NCI-H510A (cell line): ENCODE measurements around the gene PPFIA3.

ENCODE experiments used
- DNase-seq: peaks from one replicate; lab custom pipeline; 2025; lab: John Stamatoyannopoulos, UW

PPFIA3 gene

DNA sequence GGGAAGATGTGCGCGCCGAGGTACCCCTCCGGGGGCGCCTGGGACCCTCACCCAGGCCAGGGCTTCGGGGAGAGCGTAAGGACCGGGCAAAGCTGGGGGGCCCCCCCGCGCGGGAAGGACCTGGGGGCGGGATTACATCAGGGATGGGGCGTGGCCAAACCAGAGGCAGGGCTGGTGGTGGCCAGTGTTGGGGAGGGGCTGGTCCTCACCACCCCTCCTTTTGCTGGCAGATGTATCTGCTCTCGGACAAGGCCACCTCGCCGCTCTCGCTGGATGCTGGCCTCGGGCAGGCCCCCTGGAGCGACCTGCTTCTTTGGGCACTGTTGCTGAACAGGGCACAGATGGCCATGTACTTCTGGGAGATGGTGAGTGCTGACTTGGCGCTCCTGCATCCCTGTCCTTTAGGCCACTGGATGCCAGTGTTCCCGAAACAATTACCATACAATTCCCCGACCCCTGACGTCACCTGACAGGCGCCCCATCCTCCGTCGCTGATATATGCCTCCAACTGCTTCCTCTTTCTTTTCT, 63.6 kb downstream of the PPFIA3 start:
- no peak for DNase-seq

DNA sequence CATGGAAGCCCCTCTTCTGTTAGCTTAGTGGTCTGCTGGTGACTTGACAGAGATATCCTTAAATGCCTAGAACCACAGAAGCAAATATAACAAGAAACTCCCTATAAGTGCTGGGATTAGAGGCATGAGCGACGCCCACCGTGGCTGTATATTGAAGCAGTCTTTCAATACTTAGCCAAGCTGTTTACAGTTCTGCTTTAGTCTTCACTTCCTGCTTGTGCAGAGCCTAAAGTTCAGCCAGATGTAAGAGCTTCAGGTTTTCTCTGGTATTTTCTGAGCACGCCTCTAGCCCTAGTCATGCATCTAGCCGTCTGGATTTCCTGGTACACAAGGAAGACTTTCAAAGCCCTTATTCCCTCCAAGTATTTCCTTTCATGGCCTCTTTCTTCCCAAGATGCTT, 66.8 kb downstream of the PPFIA3 start:
- no peak for DNase-seq

DNA sequence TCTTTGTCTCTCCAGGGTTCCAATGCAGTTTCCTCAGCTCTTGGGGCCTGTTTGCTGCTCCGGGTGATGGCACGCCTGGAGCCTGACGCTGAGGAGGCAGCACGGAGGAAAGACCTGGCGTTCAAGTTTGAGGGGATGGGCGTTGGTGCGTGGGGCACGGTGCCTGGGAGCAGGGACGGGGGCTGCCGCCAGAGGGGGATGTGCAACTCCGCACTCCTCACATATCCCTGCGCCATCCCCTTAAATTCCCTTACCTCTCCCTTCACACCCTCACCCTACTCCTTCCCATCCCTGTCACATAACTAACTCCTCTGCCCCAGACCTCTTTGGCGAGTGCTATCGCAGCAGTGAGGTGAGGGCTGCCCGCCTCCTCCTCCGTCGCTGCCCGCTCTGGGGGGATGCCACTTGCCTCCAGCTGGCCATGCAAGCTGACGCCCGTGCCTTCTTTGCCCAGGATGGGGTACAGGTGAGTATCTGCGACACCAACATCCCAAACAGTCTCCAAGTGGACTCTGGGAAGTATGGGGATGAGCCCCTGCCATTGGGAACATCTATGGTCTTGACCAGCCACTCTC, 69.4 kb downstream of the PPFIA3 start:
- no peak for DNase-seq

DNA sequence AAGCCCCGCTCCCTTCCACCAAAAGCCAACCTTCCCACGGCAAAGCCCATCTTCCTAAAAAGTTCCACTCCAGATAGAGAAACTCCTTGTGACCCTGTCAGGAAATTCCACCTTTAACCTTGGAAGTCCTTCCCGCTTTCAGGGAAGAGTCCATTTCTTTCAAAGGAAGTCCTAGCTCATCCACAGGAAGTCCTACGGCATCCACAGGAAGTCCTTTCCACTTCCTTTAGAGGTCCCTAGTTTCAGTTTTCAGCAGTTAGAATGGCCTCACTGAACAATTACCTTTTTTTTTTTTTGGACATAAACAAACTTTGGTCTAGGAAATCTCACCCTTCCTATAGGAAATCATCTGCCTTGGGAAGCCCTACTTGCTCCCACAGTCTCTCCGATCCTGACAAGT, 69.9 kb downstream of the PPFIA3 start:
- DNase-seq = no peak

DNA sequence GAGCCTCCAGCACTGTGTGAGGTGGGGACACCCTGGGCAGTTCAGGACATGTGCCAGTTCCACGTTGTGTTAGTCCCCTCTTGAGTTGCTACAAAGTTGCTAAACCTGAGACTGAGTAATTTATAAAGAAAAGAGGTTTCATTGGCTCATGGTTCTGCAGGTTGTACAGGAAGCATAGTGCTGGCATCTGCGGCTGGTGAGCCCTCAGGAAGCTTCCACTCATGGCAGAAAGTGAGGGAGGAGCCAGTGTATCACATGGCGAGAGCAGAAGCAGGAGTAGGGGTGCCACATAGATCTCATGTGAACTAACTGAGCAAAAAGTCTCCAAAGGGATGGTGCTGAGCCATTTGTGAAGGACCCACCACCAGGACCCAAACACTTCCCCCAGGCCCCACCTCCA, 71.4 kb downstream of the PPFIA3 start:
- DNase-seq = no peak

DNA sequence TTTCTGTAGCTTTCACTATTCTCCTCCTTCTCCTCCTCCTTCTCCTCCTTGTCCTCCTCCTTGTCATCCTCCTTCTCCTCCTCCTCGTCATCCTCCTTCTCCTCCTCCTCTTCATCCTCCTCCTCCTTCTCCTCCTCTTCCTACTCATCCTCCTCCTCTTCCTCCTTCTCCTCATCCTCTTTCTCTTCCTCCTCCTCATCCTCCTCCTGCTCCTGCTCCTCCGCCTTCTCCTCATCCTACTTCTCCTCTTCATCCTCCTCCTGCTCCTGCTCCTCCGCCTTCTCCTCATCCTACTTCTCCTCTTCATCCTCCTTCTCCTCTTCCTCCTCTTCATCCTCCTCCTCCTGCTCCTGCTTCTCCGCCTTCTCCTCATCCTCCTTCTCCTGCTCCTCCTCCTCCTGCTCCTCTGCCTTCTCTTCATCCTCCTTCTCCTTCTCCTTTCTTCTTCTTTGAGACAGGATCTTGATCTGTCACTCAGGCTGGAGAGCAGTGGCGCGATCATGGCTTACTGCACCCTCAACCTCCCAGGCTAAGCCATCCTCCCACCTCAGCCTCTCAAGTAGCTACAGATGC, 74.6 kb downstream of the PPFIA3 start:
- DNase-seq = no peak

DNA sequence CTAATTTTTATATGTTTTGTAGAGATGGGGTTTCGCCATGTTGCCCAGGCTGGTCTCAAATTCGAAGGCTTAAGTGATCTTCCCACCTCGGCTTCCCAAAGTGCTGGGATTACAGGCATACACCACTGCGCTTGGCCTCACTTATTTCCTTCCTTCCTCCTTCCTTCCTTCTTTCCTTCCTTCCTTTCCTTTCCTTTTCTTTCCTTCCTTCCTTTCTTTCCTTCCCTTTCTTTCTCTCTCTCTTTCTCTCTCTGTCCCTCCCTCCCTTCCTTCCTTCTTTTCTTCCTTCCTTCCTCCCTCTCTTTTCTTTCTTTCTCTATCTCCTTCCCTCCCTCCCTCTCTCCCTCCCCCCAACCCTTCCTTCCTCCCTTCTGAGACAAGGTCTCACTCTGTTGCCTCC, 75.1 kb downstream of the PPFIA3 start:
- no peak for DNase-seq

DNA sequence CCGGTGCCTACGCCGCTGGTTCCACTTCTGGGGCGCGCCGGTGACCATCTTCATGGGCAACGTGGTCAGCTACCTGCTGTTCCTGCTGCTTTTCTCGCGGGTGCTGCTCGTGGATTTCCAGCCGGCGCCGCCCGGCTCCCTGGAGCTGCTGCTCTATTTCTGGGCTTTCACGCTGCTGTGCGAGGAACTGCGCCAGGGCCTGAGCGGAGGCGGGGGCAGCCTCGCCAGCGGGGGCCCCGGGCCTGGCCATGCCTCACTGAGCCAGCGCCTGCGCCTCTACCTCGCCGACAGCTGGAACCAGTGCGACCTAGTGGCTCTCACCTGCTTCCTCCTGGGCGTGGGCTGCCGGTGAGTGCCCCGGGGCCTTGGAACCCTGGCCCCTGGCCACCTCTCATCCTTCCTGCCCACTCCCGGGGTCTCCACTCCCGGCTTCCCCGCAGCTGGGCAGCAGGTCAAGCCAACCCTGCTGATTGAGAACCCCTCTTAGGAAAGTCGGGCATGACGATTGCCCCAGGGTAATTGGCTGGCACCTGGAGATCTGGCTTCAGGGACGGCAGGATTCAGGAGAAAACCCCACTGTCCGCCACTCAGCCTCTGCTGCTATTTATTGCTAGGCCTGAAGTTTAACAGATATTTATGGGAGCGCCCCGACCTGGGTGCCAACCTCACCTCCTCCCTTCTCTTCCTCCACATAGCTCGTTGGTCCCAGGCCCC, 77.3 kb downstream of the PPFIA3 start:
- DNase-seq = no peak

DNA sequence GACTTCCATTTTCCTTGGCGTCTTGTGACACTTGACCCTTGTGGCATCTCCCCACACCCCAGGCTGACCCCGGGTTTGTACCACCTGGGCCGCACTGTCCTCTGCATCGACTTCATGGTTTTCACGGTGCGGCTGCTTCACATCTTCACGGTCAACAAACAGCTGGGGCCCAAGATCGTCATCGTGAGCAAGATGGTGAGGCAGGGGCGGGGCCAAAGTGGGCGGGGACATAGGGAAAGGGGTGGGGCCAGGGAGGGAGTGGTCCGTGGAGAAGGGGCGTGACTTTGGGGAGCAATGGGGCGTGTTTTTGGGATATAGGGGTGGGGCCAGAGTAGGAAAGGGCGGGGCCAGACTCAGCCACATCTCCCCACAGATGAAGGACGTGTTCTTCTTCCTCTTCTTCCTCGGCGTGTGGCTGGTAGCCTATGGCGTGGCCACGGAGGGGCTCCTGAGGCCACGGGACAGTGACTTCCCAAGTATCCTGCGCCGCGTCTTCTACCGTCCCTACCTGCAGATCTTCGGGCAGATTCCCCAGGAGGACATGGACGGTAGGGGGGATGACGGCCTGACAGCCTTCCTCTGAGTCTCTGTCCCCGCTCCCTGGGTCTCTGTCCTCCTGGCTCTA, 81.0 kb downstream of the PPFIA3 start:
- DNase-seq = no peak
